ENCODE measurements around the gene RNF113B. TPM values are rescaled to one million over a fixed set of nuclear protein-coding genes. Genes with fewer than 3 reads are reported as not detected.

Gene RNF113B
- total RNA-seq, 6 experiments from 2014 or later = not detected

GRCh38 chr13:98214008-98214643 lies 37.1 kb upstream of the RNF113B start:
- TF ChIP-seq CTCF (IDR thresholded peaks at IDR 0.05) = no peak
- Mint-ChIP-seq H3K27me3 (ENCODE audit: insufficient read depth) (peaks cover 5% of the 10 kb centered on the region), H3K36me3 (ENCODE audit: low read depth) (peaks cover 33% of the 10 kb centered on the region), H3K4me1 (ENCODE audit: low read depth) (peaks cover 76% of the 10 kb centered on the region), H3K4me3 (peak overlapping the region; percentile 66), H3K27ac (peak overlapping the region; percentile 95), H3K9me3 (peaks cover 5% of the 10 kb centered on the region; the same call in 1 of the 2 replicates)
- DNase-seq = peak; percentile 71

GRCh38 chr13:98213354-98213753 lies 36.3 kb upstream of the RNF113B start:
- Mint-ChIP-seq H3K36me3 (ENCODE audit: low read depth) (peaks cover 36% of the 10 kb centered on the region), H3K27ac (peak overlapping the region; percentile 95), H3K9me3 (peaks cover 5% of the 10 kb centered on the region; the same call in 1 of the 2 replicates), H3K4me1 (ENCODE audit: low read depth) (peaks cover 84% of the 10 kb centered on the region), H3K4me3 (peak overlapping the region; percentile 61; the same call in 1 of the 2 replicates), H3K27me3 (ENCODE audit: insufficient read depth) (peaks cover 8% of the 10 kb centered on the region)
- no peak for DNase-seq
- no peak for TF ChIP-seq CTCF (IDR thresholded peaks at IDR 0.05)

GRCh38 chr13:98212763-98213162 lies 35.7 kb upstream of the RNF113B start:
- DNase-seq = no peak
- H3K27me3 Mint-ChIP-seq (ENCODE audit: insufficient read depth) = peaks cover 9% of the 10 kb centered on the region
- no peak for TF ChIP-seq CTCF (IDR thresholded peaks at IDR 0.05)
- peaks cover 90% of the 10 kb centered on the region for H3K4me1 Mint-ChIP-seq (ENCODE audit: low read depth)
- H3K4me3 Mint-ChIP-seq = no peak overlapping the region
- peaks cover 5% of the 10 kb centered on the region; the same call in 1 of the 2 replicates for H3K9me3 Mint-ChIP-seq
- H3K27ac Mint-ChIP-seq = peak overlapping the region; percentile 12; the same call in 1 of the 2 replicates
- H3K36me3 Mint-ChIP-seq (ENCODE audit: low read depth) = peaks cover 32% of the 10 kb centered on the region

- Mint-ChIP-seq H3K36me3 (ENCODE audit: low read depth) (peaks cover 42% of the 10 kb centered on the region), H3K9me3 (peaks cover 30% of the 10 kb centered on the region), H3K27me3 (ENCODE audit: insufficient read depth) (peaks cover 6% of the 10 kb centered on the region), H3K4me3 (peak overlapping the region; percentile 74), H3K4me1 (ENCODE audit: low read depth) (peaks cover 93% of the 10 kb centered on the region), H3K27ac (peak overlapping the region; percentile 87)
- TF ChIP-seq CTCF (IDR thresholded peaks at IDR 0.05) = no peak
- no peak for DNase-seq
Measured at GRCh38 chr13:98208606-98209005, 31.5 kb upstream of the RNF113B start.

GRCh38 chr13:98207416-98207815 lies 30.3 kb upstream of the RNF113B start:
- Mint-ChIP-seq H3K27ac (peak overlapping the region; percentile 87), H3K36me3 (ENCODE audit: low read depth) (peaks cover 45% of the 10 kb centered on the region), H3K4me1 (ENCODE audit: low read depth) (peaks cover 93% of the 10 kb centered on the region), H3K27me3 (ENCODE audit: insufficient read depth) (peaks cover 6% of the 10 kb centered on the region), H3K4me3 (peak overlapping the region; percentile 74), H3K9me3 (peaks cover 30% of the 10 kb centered on the region)
- DNase-seq = peak; percentile 57
- no peak for TF ChIP-seq CTCF (IDR thresholded peaks at IDR 0.05)
